ENCODE results near the gene DSCAM.

GRCh38 chr21:40858517-40858916, 11.6 kb upstream of the DSCAM start:
- TF ChIP-seq CTCF (IDR thresholded peaks at IDR 0.05; ENCODE audit: insufficient read depth, low read length, poor library complexity, severe bottlenecking) (no peak), EZH2phosphoT487 (conservative IDR thresholded peaks at IDR 0.05; ENCODE audit: low read length) (no peak)

All from SU-DHL-6 (cell line).